SW 1271 (cell line): ENCODE data around the gene LY6G5C.
"Not testable (repeated sequence)": the region's sequence is repeated elsewhere in the genome, so short reads cannot be mapped to it uniquely, and the experiment has no call there.

Experiments used
- DNase-seq, 2 experiments: peaks; one replicate each; lab custom pipeline; 2025; lab: John Stamatoyannopoulos, UW

Gene LY6G5C

GRCh38 chr6:31715022-31715958 lies 34.4 kb upstream of the LY6G5C start, which contains the start of gene LY6G6D:
TSS of gene LY6G6D (plus strand) at chr6:31715348. CDS start at chr6:31715356, 8 bp downstream.
- no peak for DNase-seq

DNA sequence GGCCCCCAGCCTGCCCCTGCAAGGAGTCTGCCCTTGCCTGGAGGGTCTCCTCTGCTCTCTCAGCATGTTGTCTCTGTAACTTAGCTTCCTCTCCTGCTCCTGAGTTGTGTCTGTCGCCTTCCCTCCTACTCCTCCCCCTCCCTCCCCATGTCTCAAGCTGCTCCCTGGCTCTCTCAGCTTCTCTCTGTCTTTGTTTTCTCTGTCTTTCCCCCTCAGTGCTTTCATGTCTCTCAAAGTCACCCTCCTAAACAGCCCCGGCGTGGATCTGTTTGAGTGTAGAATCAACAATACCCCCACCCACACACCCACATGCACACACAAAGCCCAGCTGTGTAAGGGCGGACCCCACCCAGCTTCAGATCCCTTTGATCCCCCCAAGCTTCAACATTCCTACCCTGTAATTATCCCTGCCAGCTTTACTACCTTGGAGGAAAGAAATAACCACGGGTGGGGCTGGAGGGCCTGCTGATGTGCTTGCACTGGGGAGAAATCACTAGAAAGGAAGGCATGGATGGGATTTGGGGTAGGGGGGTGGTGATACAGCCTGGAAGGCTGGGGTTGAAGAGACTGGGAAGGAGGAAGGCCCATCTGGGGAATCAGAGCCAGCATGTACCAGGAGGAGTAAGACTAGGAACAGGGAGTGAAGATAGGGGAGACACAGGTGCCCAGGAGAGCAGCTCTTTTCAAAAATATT lies 33.3 kb upstream of the LY6G5C start:
- no peak for DNase-seq

DNA sequence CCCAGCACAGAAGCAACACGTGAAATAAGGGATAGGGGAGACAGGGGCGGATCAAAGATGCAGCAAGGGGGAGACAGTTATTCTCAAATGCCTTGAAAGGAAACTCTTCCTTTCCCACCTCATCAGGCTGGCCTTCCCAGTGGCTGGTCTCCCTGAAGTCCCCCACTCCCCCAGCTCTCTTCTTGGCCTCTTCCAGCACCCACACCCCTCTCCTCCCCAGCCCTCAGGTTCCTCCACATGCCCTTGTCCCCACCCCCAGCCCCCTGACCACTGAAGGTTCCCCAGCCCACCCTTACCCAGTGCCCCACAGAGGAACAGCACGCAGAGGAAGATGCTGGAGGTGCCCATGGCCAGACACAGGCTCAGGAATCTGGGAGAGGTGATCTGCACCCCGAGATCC lies 32.6 kb upstream of the LY6G5C start:
- no peak for DNase-seq

- DNase-seq = peak in 1 of 2 experiments; percentile 21
Observed at GRCh38 chr6:31712296-31712695, 31.4 kb upstream of the LY6G5C start.

DNA sequence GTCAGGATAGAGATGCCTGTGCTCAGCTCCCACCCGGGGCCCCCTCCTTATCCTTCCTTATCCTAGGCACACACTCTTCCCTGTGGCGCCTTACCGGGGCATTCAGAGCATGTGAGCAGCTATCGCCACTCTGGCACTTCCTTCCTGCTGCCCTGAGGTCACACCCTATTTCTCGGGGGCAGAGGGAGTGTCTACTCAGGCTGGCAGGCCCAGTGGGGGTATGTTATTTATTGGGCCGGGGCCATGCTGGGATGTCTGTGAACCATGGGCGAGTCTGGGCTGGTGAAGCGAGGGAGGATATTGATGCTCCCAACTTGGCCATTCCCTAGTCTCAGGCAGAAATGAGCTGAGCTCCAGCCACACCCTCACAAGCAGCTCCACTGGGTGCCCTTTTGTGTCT lies 30.4 kb upstream of the LY6G5C start:
- DNase-seq = no peak

DNA sequence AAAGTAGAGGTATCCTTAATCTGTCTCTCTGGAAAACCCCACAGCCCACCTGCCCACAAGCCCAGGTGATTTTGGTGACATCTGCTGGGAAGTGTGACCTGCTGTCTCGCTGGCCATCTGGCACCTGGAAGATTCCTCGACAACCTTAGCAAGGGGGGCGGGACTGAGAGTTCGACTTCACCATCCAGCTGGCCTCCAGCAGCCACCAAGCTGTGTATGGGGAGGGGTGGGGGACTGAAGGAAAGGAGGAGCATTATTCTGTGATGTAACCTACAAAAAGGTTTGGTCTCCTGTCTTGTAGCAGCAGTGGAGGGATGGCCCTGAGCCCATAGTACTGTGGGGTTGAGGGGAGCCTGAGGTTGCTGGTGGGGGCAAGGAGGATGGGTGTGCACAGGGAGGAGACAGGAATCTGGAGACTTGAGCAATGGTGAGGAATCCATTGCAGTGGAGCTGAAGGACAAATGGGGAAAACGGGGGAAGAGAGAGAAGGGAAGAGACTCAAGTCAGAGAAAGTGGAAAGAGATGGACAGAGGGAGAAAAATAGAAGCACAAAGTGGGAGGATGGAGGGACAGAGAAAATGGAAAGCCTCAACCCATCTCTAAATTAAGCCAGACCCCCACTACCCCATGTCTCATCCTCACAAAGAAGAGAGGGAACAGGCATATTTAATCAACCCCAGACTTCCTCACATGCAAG lies 29.8 kb upstream of the LY6G5C start:
- DNase-seq = no peak

DNA sequence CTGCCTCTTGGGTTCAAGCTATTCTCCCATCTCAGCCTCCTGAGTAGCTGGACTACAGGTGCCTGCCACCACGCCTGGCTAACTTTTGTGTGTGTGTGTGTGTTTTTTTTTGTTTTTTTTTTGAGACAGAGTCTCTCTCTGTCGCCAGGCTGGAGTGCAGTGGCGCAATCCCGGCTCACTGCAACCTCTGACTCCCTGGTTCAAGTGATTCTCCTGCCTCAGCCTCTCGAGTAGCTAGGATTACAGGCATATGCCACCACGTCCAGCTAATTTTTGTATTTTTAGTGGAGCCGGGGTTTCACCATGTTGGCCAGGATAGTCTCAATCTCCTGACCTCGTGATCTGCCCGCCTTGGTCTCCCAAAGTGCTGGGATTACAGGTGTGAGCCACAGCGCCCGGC lies 28.3 kb upstream of the LY6G5C start:
- not testable (repeated sequence) for DNase-seq

DNA sequence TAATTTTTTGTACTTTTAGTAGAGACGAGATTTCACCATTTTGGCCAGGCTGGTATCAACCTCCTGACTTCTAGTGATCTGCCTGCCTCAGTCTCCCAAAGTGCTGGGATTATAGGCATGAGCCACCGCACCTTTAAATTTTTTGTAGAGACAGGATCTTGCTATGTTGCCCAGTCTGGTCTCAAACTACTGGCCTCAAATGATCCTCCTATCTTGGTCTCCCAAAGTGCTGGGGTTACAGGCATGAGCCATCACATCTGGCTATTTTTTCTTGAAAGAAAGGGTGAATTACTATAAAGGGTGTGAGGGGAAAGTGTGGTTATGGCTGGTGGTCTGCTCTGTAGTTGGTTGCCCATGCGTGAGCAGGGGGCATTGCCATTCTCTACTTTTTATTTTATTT lies 27.4 kb upstream of the LY6G5C start:
- DNase-seq = no peak

DNA sequence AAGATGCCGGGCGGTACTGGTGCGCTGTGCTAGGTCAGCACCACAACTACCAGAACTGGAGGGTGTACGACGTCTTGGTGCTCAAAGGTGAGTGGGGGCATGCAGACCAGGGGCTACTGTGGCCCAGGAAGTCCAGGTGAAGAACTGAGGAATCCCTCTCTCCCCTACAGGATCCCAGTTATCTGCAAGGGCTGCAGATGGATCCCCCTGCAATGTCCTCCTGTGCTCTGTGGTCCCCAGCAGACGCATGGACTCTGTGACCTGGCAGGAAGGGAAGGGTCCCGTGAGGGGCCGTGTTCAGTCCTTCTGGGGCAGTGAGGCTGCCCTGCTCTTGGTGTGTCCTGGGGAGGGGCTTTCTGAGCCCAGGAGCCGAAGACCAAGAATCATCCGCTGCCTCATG lies 26.8 kb upstream of the LY6G5C start:
- DNase-seq = no peak

DNA sequence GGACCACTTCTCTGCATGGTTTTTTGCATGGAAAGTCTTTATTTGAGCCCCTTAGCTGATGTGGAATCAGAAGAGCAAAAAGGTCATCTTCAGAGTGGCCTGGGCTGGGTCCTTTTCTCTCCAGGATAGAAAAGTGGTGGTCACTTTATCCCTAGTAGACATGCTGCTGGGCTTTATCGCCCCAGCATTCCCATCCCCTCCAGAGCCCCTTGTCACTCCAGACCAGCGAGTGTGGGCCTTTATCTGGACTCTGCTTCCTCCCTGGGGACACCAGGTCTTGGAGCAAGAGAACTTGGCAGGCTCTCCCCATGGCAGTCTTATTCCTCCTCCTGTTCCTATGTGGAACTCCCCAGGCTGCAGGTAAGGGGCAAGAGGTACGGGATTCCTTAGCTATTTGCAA lies 25.7 kb upstream of the LY6G5C start, which contains the start of gene LY6G6F:
LY6G6F (plus strand) TSS at position 268 of the 400 bp plus-strand sequence; CDS start at position 309, 41 bp downstream.
- no peak for DNase-seq

- DNase-seq = no peak
Observed at GRCh38 chr6:31705931-31706330, 25.1 kb upstream of the LY6G5C start.

GRCh38 chr6:31702819-31703716 lies 22.2 kb upstream of the LY6G5C start, which contains the start of gene ABHD16A:
TSS of gene ABHD16A (minus strand) at chr6:31703324. CDS start at chr6:31703281, 43 bp downstream.
- DNase-seq = peak; percentile 92 to 97

GRCh38 chr6:31702405-31702818 lies 21.5 kb upstream of the LY6G5C start:
- DNase-seq = no peak

DNA sequence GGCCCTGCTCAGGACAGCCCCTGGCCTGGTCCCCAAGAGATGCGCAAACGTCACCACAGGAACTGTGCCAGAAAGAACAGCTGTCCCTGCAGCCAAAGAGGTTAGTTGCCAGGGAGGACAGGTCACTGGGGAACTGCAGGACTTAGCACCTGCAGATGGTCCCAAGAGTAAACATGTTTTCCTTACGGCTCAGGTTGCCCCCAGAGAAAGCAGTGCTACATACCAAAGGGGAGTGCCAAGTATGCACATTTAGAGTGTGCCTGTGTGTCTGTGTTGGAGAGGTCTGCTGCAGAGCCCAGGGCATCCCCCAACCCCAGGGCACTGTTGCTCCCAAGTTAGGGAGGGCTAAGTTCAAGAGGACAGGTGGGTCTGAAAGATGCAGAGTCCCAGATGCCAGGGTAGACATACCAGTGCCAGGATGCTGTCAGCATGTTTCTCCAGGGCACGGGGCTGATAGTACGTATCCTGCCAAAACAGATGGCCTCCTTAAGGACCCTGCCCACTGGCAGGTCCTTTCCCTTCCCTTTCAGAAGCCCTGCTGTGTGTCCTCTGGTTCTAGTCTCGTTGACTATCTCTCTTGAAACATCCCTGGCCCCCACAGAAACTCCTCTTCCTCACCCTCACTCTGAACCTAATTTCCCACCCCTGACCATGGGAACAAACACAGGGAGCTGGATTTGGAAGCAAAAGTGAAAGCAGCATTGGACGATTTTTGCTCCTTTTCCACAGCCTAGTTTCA lies 21.0 kb upstream of the LY6G5C start:
- DNase-seq = no peak

DNA sequence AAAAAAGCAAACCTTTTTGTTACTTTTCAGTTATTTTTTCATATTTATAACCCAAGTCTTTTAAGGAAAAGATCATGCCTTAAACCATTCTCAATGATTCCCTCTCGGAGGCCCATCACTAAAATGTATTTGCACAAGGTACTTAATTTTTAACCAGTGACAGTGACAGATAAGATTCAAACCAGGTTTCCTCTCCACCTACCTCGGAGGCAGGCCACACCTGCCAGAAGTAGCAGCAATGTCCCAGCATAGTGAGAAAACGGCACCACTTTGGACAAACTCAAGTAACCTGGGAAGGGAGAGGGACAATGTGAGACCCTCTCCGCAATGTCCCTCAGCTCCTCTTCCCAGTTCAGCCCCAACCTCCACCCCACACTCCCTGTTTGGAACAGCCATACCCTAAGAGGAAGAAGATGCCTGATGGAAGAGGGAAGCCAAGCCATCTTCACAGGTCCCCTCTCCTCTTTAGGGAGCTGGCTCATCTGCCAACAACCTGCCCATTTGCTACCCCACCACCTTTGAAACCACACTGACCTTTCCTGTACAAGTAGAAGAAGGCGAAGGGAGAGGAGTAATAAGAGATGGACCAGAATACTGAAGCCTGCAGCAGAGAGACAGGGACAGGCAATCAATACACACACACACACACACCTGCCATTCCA lies 20.0 kb upstream of the LY6G5C start:
- no peak for DNase-seq

DNA sequence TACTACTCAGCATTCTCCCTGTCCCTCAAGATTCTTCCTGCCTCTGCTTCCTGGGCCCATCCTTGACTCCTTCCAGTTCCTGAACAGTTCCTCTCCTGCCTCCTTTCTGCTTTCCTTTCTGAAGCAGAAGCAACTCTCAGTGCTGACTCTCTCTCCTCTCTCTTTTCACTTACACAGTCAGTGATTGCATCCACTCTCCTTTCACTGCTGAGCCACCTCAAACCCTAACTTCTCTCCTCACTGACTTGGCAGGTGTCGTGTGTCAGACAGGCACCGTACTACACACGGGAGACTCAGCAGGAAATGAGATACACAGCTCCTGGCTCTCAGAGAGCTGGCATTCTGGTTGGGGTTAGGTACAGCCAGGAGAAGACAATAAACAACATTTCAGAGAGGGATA lies 16.7 kb upstream of the LY6G5C start:
- DNase-seq = no peak

- DNase-seq = no peak
Observed at GRCh38 chr6:31693535-31693934, 12.7 kb upstream of the LY6G5C start.

- DNase-seq = no peak
Observed at GRCh38 chr6:31692886-31693285, 12.0 kb upstream of the LY6G5C start.

DNA sequence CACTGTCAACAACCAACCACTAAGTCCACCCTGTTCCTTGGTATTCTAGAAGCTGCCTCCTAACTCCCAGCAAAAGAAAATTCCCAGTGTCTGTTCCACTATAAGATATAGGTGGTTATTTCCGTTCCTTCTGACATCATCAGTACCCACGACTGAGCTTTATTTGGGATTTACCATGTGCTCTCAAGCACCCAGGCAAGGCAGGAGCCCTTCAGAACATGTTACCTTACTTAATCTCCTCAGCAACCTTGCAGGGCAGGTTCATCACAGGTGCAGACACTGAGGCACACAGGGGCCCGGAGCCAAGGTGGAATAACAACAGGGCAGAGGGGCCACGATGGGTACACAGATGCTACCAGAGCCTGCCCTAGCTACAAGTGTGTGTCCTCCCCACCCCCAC lies 11.5 kb upstream of the LY6G5C start:
- no peak for DNase-seq

DNA sequence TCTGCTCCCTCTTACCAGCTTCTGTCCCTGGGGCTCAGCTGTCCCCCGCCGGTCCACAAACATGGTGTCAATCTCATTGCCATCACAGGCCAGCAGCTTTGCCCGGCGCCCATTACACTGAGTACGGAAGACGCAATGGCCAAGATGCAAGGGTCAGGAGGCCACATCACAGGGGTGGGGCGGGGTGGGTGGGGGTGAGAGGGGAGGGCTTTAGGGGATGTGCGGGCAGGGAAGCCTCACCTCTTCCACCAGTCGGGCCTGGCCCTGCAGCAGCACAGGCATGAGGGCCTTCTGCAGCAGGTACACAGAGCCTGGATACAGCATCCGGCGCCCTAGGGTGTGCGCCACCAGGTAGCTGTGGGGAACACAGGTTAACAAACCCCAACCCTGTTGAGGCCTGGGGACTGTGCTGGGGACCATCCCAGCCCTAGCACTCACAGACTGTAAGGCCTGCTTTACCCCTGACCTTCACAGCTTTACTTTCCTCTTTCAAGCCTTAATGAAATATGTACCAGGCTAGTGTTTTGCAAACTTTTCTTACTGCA lies 10.8 kb upstream of the LY6G5C start:
- no peak for DNase-seq
